Fibroblast of mammary gland (primary cell): Measurements from ENCODE around the gene TNIP2.
A peak's percentile ranks its signal among the peaks of the same experiment; 100 is the strongest.

ENCODE experiments used
- DNase-seq: peaks from one replicate; pipeline ENCODE4 v3.0.0-alpha.2; 2010; ENCODE audit warnings: low read depth
- H3K4me3 ChIP-seq: 2 replicates; pipeline ENCODE4 v1.5.1; 2011; ENCODE audit warnings: low read depth, mild to moderate bottlenecking, low read length, moderate library complexity; ENCODE audit not compliant: control insufficient read depth
- TF ChIP-seq, protein P1 (sequence below): conservative IDR thresholded peaks from 2 replicates; pipeline ENCODE4 v1.5.1; 2011; ENCODE audit warnings: low read depth, low read length, inconsistent platforms; ENCODE audit not compliant: control insufficient read depth, insufficient read depth

Gene TNIP2

DNA sequence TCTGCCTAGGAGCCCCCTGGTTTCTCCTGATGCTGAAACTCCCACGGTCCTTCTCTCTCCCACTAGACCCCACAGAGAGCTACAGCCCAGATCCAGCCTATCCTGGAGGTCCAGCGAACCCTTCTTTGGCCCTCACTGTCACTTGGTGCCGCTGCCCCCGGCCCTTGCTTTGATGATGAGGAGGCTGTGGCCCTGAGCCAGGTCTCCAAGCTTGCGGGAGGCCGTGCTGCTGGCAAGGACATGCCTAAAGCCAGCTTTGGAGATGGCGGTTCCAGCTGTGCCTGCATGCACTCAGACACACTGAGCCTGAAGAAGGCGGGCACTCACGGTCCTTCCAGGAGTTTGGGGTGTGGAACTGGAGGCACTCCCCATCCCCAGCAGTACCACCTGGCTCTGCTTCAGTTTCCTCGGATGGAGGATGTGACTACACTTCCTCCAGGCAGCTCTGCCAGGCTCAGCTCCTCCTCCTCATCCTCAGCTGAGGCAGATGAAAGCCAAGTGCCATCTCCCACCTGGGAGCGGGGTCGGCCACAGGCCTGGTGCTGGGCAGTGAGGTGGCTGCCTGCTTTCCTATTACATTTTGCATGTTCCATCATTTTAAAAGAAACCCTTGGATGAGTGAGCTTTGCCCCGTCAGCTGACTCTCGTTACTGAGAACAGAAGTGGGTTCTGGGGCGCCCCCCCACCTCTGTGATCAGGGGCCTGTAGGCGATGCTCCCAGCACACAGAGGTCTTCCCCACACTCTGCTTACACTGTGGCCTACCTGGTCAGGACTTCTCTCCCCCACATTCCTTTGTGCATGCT lies 9.0 kb downstream of the TNIP2 start:
- no peak for DNase-seq
- H3K4me3 ChIP-seq, result no peak overlapping the region
- TF ChIP-seq, protein P1, sequence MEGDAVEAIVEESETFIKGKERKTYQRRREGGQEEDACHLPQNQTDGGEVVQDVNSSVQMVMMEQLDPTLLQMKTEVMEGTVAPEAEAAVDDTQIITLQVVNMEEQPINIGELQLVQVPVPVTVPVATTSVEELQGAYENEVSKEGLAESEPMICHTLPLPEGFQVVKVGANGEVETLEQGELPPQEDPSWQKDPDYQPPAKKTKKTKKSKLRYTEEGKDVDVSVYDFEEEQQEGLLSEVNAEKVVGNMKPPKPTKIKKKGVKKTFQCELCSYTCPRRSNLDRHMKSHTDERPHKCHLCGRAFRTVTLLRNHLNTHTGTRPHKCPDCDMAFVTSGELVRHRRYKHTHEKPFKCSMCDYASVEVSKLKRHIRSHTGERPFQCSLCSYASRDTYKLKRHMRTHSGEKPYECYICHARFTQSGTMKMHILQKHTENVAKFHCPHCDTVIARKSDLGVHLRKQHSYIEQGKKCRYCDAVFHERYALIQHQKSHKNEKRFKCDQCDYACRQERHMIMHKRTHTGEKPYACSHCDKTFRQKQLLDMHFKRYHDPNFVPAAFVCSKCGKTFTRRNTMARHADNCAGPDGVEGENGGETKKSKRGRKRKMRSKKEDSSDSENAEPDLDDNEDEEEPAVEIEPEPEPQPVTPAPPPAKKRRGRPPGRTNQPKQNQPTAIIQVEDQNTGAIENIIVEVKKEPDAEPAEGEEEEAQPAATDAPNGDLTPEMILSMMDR, result no peak

DNA sequence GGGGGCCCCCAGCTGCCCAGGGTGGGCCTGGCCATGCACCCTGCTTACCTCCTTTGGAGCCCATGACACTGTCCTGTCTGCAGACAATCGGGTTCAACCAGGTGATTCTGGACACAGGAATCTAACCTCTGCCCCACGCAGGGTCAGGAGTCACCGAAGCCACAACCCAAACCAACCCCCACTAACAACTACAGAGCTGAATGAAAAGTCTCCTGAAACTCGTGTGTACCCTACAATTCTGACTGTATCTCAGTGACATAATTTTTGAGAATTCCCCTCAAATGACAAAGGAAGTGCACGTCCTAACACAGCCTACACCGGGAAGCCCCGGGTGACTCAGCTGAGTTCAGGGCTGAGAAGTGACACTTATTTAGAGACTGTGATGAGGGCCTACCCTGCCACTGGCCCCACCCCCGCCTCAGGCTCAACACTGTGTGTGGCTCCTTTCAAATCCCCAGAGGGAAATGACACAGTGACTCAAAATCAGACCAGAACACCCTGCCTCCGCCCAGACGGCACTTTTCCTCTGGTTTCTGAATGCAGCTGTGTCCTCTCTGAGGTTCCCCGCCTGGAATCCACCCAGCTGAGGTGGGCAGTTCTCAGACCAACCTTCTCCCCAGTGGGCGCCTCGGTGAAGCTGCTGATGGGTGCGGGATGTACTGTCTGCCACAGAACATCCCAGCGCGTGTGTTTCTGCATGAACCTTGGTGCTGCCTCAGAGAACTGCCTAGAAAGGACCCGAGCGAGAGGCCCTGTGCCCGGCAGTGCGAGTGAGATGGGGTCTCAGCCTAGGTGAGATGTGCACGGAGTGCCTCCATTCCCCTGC lies 9.9 kb downstream of the TNIP2 start:
- DNase-seq, result peak; percentile 45
- TF ChIP-seq, protein P1, result no peak
- H3K4me3 ChIP-seq, result no peak overlapping the region

DNA sequence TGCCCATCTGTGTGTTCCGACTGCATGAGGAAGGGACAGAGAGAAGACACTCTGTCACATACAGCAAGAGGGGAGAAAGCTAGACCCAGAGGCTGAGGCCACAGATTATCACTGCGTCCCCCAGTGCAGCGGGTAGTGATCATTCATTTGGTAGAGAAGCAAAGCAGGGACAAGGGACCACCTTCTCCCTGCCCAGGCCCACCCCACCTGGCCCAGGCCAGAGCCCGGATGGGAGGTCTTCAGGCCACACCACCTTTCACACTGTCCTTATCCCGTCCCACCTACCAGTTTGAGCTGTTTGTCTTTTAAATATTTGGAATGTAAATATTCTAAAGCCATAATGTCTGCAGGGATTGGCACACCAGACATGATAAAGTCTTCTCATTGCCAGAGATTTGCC lies 10.6 kb downstream of the TNIP2 start:
- no peak for DNase-seq
- TF ChIP-seq, protein P1, result no peak
- H3K4me3 ChIP-seq, result no peak overlapping the region

DNA sequence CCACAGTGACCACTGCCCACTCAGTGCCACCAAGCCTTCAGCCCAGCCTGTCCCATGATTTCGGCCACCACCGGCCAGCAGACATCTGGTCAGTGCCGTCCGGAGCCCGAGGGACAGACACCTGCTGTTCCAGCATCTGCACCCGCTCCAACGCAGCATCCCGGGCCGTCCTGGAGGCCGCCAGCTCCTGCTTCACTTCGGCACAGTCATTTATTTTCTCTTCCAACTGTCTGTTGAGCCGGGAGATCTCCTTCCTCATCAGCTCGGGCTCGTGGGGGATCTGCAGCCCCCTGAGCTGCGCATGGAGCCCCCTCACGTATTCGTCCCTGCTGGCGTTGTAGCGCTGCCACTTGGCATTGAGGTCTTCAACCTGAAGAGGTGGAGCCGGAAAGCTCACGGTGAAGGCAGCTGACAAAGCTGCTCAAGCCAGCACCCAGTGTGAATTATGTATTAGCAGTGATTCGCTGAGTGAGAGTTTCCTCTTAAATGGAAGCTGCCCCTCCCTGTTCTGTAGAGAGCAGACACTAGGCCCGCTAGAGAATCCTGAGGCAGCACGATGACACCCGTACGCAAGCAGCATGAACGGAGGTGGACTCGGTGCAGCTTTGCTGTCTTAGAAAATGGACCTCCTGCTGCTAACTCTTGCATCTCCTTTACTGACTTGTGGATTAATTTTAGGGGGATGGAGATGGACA lies 11.4 kb downstream of the TNIP2 start:
- DNase-seq, result no peak
- H3K4me3 ChIP-seq, result no peak overlapping the region
- TF ChIP-seq, protein P1, result no peak

DNA sequence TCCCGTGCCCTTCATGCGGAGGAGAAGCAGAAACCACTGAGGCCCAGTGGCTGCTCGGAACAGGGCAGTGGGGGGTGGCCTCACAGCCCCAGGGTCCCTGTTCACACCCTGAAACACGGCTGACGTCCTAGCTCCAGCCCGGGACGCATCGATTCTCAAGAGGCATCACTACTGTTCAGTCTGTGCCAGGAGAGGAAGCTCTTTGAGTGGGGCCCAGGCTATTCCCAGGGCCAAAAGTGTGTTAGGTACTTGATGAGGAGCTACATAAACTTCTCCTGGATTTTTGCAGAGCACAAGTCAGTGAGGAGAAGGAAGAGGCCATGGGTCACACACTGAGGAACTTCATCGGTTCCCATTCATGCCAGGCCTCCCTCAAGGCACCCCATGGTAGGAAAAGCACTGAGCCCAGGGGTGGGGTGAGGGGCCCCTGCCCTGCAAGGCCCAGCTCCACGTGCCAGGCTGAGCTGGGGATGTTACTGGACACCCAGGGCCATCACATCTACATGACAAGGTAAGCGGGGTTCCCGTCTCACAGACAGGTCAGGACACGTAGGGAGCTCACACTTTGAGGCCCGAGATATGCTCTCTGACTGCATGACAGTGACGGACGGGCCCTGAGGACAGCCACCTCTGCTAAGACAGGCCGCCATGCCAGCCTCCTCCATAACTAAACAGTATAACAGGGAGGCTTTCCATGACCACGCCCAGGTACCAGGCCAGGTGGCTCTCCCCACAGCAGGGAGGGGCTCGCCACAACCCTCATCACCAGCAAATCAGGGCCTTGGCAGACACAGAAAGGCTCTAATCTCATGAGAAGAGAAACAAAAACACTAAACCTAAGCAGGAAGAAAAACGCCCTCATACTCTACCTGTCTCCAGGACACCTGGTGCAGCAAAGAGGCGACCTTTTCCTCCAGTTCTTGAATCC lies 12.4 kb downstream of the TNIP2 start:
- no peak overlapping the region for H3K4me3 ChIP-seq
- TF ChIP-seq, protein P1, result no peak
- DNase-seq, result no peak
